Body of pancreas (tissue), 4 donors: ENCODE measurements around the gene NR4A1. TPM values are rescaled to one million over a fixed set of nuclear protein-coding genes. Genes with fewer than 3 reads are reported as not detected.

ENCODE experiments used
- ATAC-seq: fragments of 150-250 bp; one replicate; pipeline ENCODE4 v1.9.1; 2016
- DNase-seq, 4 donors: peaks; one replicate each; pipeline ENCODE4 v3.0.0-alpha.2; 2019
- H3K27ac ChIP-seq, 4 donors: fragments of 200-600 bp; sonication (generic); 1 replicate in 3 of 4; 2 replicates in 1 of 4; pipeline versions ENCODE4 v1.5.1 to v1.6.1; 2016 to 2019; ENCODE audit warnings: mild to moderate bottlenecking in 1 of 4, mixed read lengths in 1 of 4, moderate library complexity in 1 of 4
- H3K27me3 ChIP-seq, 2 donors: fragments of 200-600 bp; sonication (generic); one replicate each; pipeline ENCODE4 v1.6.0; 2016; ENCODE audit warnings: mild to moderate bottlenecking in 1 of 2
- H3K36me3 ChIP-seq, 2 donors: fragments of 200-600 bp; sonication (generic); replicated peaks in 1 of 2; 2 replicates each; pipeline ENCODE4 v1.5.1; 2016; ENCODE audit warnings: low read depth in 2 of 2; ENCODE audit not compliant: insufficient read depth in 1 of 2
- H3K4me1 ChIP-seq: fragments of 200-600 bp; sonication (generic); one replicate; pipeline ENCODE4 v1.6.0; 2016
- H3K4me3 ChIP-seq, 2 donors: fragments of 200-600 bp; sonication (generic); 1 replicate in 1 of 2; 2 replicates in 1 of 2; pipeline ENCODE4 v1.5.1; 2016 to 2019
- H3K9me3 ChIP-seq, 3 donors: fragments of 200-600 bp; sonication (generic); 1 replicate in 2 of 3; 2 replicates in 1 of 3; pipeline ENCODE4 v1.5.1; 2016
- POLR2A ChIP-seq, 3 donors: fragments of 450-650 bp; IDR thresholded peaks; one replicate each; pipeline ENCODE4 v1.6.1; 2016; ENCODE audit warnings: antibody characterized with exemption in 3 of 3, mild to moderate bottlenecking in 2 of 3
- WGBS, 2 donors: methylation state at CpG; one replicate each; pipeline ENCODE4 v1.1.5; 2017; 5-methylcytosine and 5-hydroxymethylcytosine counted together
- intact Hi-C: fragments of 100-400 bp; cut with DNase I; formaldehyde crosslinking; loops from one replicate; pipeline ENCODE4 v1.15.1; 2023
- total RNA-seq, 2 donors: library from RNA; depleted of rRNA; stranded (reverse); fragments of >200 nt; gene quantifications; one replicate each; pipeline ENCODE4 v1.1.0, GENCODE V29; 2016
- TF ChIP-seq, protein P1 (sequence below), 7 experiments: fragments of 450-650 bp in 4 of 7; fragments of 200-600 bp in 3 of 7; sonication (generic) in 3 of 7; IDR thresholded peaks; one replicate each; pipeline ENCODE4 v1.5.1; 2016 to 2019; ENCODE audit warnings: antibody characterized with exemption in 7 of 7

Gene NR4A1
- total RNA-seq, 2 donors from 2014 or later: 36.6 to 253 TPM

GRCh38 chr12:52027085-52027843, 24.0 kb upstream of the NR4A1 start:
- ATAC-seq: no peak
- DNase-seq: no peak
- H3K4me3 ChIP-seq: no peak overlapping the region
- no peaks in the 10 kb centered on the region for H3K27me3 ChIP-seq
- intact Hi-C loops: loop anchor here (5.0 kb wide), 1 partner anchor 55 kb away; no protein-coding TSS in a partner anchor
- H3K36me3 ChIP-seq: no peaks in the 10 kb centered on the region
- no peaks in the 10 kb centered on the region for H3K9me3 ChIP-seq
- H3K4me1 ChIP-seq: peaks cover 38% of the 10 kb centered on the region
- H3K27ac ChIP-seq: no peak overlapping the region
- 40 to 78% methylated on average over 1 to 12 of the region's 12 CpGs for WGBS, 2 donors
- TF ChIP-seq, protein P1, sequence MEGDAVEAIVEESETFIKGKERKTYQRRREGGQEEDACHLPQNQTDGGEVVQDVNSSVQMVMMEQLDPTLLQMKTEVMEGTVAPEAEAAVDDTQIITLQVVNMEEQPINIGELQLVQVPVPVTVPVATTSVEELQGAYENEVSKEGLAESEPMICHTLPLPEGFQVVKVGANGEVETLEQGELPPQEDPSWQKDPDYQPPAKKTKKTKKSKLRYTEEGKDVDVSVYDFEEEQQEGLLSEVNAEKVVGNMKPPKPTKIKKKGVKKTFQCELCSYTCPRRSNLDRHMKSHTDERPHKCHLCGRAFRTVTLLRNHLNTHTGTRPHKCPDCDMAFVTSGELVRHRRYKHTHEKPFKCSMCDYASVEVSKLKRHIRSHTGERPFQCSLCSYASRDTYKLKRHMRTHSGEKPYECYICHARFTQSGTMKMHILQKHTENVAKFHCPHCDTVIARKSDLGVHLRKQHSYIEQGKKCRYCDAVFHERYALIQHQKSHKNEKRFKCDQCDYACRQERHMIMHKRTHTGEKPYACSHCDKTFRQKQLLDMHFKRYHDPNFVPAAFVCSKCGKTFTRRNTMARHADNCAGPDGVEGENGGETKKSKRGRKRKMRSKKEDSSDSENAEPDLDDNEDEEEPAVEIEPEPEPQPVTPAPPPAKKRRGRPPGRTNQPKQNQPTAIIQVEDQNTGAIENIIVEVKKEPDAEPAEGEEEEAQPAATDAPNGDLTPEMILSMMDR (IDR thresholded peaks at IDR 0.05): no peak
- no peak for TF ChIP-seq POLR2A (IDR thresholded peaks at IDR 0.05)

- no peak for TF ChIP-seq POLR2A (IDR thresholded peaks at IDR 0.05)
- TF ChIP-seq, protein P1 (IDR thresholded peaks at IDR 0.05): no peak
- DNase-seq: peak in 3 of 4 donors; percentile 58 to 65 (median 58)
- no peak for ATAC-seq
- Histone ChIP-seq H3K27me3 (no peaks in the 10 kb centered on the region), H3K9me3 (no peaks in the 10 kb centered on the region), H3K36me3 (no peaks in the 10 kb centered on the region), H3K4me1 (peaks cover 33% of the 10 kb centered on the region), H3K4me3 (no peak overlapping the region), H3K27ac (no peak overlapping the region)
- intact Hi-C loops: loop anchor here (5.0 kb wide), 1 partner anchor 53 kb away; no protein-coding TSS in a partner anchor
- 52 to 54% methylated on average over 4 of the region's 4 CpGs for WGBS, 2 donors
Observed at GRCh38 chr12:52029685-52030084, 21.6 kb upstream of the NR4A1 start.

DNA sequence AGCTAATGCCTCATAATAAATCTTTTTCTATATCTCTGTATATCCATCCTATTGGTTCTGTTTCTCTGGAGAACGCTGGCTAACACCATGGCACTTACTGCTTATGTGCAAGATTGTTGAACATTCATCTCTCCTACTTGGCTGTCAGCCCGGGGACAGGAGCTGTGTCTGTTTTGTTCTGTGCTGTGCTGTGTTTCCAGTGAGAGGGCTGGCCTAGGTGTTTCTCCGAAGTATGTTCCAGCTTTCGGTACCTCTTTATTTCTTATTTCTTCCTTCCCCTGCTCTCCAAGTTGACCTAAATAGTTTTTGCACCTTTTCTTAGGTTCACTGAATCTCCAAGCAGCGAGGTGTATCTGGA, 18.8 kb upstream of the NR4A1 start:
- no peaks in the 10 kb centered on the region for H3K27me3 ChIP-seq
- no peak overlapping the region for H3K4me3 ChIP-seq
- intact Hi-C loops: no loop called here
- no peaks in the 10 kb centered on the region for H3K36me3 ChIP-seq
- TF ChIP-seq, protein P1 (IDR thresholded peaks at IDR 0.05): no peak
- TF ChIP-seq POLR2A (IDR thresholded peaks at IDR 0.05): no peak
- ATAC-seq (peak; percentile 41), DNase-seq (peak; percentile 75 to 89 (median 86))
- H3K9me3 ChIP-seq: no peaks in the 10 kb centered on the region
- peaks cover 29% of the 10 kb centered on the region for H3K4me1 ChIP-seq
- WGBS, 2 donors: 0 to 2% methylated on average over 5 of the region's 5 CpGs
- H3K27ac ChIP-seq: peak overlapping the region; percentile 92 to 96 (median 94)

- DNase-seq (peak; percentile 97 to 99 (median 99)), ATAC-seq (peak; percentile 92)
- 1% methylated on average over 22 to 48 of the region's 48 CpGs for WGBS, 2 donors
- intact Hi-C loops: no loop called here
- no peaks in the 10 kb centered on the region for H3K27me3 ChIP-seq
- peak overlapping the region; percentile 92 to 96 (median 94) for H3K27ac ChIP-seq
- H3K4me1 ChIP-seq: peaks cover 33% of the 10 kb centered on the region
- H3K4me3 ChIP-seq: no peak overlapping the region
- peak; percentile 89 to 90 (median 89) for TF ChIP-seq POLR2A (IDR thresholded peaks at IDR 0.05)
- TF ChIP-seq, protein P1 (IDR thresholded peaks at IDR 0.05): no peak
- no peaks in the 10 kb centered on the region for H3K36me3 ChIP-seq
- no peaks in the 10 kb centered on the region for H3K9me3 ChIP-seq
Observed at GRCh38 chr12:52032804-52033445, 18.3 kb upstream of the NR4A1 start.
